Body of pancreas (tissue), 4 donors: Measurements from ENCODE around the gene PPP6R3. TPM values are rescaled to one million over a fixed set of nuclear protein-coding genes. Genes with fewer than 3 reads are reported as not detected.
A peak's percentile ranks its signal among the peaks of the same experiment; 100 is the strongest.
"Not testable (repeated sequence)": the region's sequence is repeated elsewhere in the genome, so short reads cannot be mapped to it uniquely, and the experiment has no call there.

Source experiments
- ATAC-seq: fragments of 150-250 bp; one replicate; pipeline ENCODE4 v1.9.1; 2016
- DNase-seq, 4 donors: peaks; one replicate each; pipeline ENCODE4 v3.0.0-alpha.2; 2019
- H3K27ac ChIP-seq, 4 donors: fragments of 200-600 bp; sonication (generic); 1 replicate in 3 of 4; 2 replicates in 1 of 4; pipeline versions ENCODE4 v1.5.1 to v1.6.1; 2016 to 2019; ENCODE audit warnings: mild to moderate bottlenecking in 1 of 4, mixed read lengths in 1 of 4, moderate library complexity in 1 of 4
- H3K27me3 ChIP-seq, 2 donors: fragments of 200-600 bp; sonication (generic); one replicate each; pipeline ENCODE4 v1.6.0; 2016; ENCODE audit warnings: mild to moderate bottlenecking in 1 of 2
- H3K36me3 ChIP-seq, 2 donors: fragments of 200-600 bp; sonication (generic); replicated peaks in 1 of 2; 2 replicates each; pipeline ENCODE4 v1.5.1; 2016; ENCODE audit warnings: low read depth in 2 of 2; ENCODE audit not compliant: insufficient read depth in 1 of 2
- H3K4me1 ChIP-seq: fragments of 200-600 bp; sonication (generic); one replicate; pipeline ENCODE4 v1.6.0; 2016
- H3K4me3 ChIP-seq, 2 donors: fragments of 200-600 bp; sonication (generic); 1 replicate in 1 of 2; 2 replicates in 1 of 2; pipeline ENCODE4 v1.5.1; 2016 to 2019
- H3K9me3 ChIP-seq, 3 donors: fragments of 200-600 bp; sonication (generic); 1 replicate in 2 of 3; 2 replicates in 1 of 3; pipeline ENCODE4 v1.5.1; 2016
- POLR2A ChIP-seq, 3 donors: fragments of 450-650 bp; IDR thresholded peaks; one replicate each; pipeline ENCODE4 v1.6.1; 2016; ENCODE audit warnings: antibody characterized with exemption in 3 of 3, mild to moderate bottlenecking in 2 of 3
- WGBS, 2 donors: methylation state at CpG; one replicate each; pipeline ENCODE4 v1.1.5; 2017; 5-methylcytosine and 5-hydroxymethylcytosine counted together
- intact Hi-C: fragments of 100-400 bp; cut with DNase I; formaldehyde crosslinking; loops from one replicate; pipeline ENCODE4 v1.15.1; 2023
- total RNA-seq, 2 donors: library from RNA; depleted of rRNA; stranded (reverse); fragments of >200 nt; gene quantifications; one replicate each; pipeline ENCODE4 v1.1.0, GENCODE V29; 2016
- TF ChIP-seq, protein P1 (sequence below), 7 experiments: fragments of 450-650 bp in 4 of 7; fragments of 200-600 bp in 3 of 7; sonication (generic) in 3 of 7; IDR thresholded peaks; one replicate each; pipeline ENCODE4 v1.5.1; 2016 to 2019; ENCODE audit warnings: antibody characterized with exemption in 7 of 7

The PPP6R3 gene
- total RNA-seq, 2 donors from 2014 or later: 92.9 to 94.9 TPM

- Histone ChIP-seq H3K27ac (no peak overlapping the region), H3K9me3 (no peaks in the 10 kb centered on the region), H3K36me3 (no peaks in the 10 kb centered on the region), H3K4me1 (peaks cover 66% of the 10 kb centered on the region), H3K27me3 (no peaks in the 10 kb centered on the region), H3K4me3 (no peak overlapping the region)
- DNase-seq: no peak
- intact Hi-C loops: no loop called here
- no peak for TF ChIP-seq POLR2A (IDR thresholded peaks at IDR 0.05)
- TF ChIP-seq, protein P1, sequence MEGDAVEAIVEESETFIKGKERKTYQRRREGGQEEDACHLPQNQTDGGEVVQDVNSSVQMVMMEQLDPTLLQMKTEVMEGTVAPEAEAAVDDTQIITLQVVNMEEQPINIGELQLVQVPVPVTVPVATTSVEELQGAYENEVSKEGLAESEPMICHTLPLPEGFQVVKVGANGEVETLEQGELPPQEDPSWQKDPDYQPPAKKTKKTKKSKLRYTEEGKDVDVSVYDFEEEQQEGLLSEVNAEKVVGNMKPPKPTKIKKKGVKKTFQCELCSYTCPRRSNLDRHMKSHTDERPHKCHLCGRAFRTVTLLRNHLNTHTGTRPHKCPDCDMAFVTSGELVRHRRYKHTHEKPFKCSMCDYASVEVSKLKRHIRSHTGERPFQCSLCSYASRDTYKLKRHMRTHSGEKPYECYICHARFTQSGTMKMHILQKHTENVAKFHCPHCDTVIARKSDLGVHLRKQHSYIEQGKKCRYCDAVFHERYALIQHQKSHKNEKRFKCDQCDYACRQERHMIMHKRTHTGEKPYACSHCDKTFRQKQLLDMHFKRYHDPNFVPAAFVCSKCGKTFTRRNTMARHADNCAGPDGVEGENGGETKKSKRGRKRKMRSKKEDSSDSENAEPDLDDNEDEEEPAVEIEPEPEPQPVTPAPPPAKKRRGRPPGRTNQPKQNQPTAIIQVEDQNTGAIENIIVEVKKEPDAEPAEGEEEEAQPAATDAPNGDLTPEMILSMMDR (IDR thresholded peaks at IDR 0.05): no peak
- 84 to 90% methylated on average over 4 of the region's 4 CpGs for WGBS, 2 donors
- ATAC-seq: no peak
These were observed 9.8 kb downstream of the PPP6R3 start for GRCh38 chr11:68470304-68470811.

DNA sequence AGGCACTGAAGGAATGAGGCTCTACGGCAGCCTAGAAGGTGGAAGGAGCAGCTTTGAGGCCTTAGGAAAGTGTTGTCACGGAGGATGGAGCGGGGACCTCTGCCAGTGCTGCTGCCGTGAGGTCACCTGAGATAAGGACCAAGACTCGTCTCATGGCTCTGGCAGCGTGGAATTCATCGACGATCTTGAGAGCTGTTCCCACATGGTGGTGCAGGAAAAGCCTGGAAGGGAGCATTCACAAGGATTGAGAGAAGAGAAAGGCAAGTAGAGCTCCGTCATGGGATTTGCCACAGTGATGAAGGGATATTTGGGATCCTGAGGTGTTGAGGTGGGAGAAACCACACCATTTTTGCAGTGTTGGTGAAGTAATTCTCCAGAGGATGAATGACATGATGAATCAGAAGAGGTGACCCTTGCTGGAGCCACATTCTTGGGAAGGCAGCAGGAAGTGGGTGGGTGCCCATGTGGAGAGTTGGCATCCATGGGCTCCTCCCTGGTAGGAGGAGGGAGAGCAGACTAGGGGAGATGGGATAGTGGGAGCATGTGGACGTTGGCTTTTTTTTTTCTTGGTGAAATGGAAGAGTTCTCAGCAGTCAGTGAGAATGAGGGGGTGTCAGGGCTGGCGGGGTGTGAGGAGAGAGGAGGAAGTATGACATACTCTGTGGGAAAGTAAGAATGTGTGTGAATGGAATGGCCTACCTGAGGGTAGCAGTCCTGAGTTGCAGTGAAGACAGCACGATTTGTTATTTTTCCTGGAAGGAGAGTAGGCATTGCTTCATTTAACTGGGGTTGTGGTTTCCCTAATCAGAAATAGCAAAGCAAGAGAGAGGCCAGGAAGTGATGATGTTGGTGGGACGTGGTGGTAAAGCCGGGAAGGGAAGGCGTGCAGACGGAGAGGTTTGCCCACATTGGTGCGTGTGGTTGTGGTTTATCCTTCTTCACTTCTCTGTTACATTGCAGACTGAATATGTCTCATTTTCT, 11.1 kb downstream of the PPP6R3 start:
- no peak overlapping the region for H3K27ac ChIP-seq

GRCh38 chr11:68472778-68473177, 12.2 kb downstream of the PPP6R3 start:
- H3K9me3 ChIP-seq: no peaks in the 10 kb centered on the region
- peaks cover 56% of the 10 kb centered on the region for H3K4me1 ChIP-seq
- ATAC-seq (no peak), DNase-seq (no peak)
- intact Hi-C loops: no loop called here
- no peaks in the 10 kb centered on the region for H3K27me3 ChIP-seq
- WGBS, 2 donors: 83 to 88% methylated on average over 2 of the region's 2 CpGs
- H3K27ac ChIP-seq: no peak overlapping the region
- TF ChIP-seq POLR2A (IDR thresholded peaks at IDR 0.05): no peak
- TF ChIP-seq, protein P1 (IDR thresholded peaks at IDR 0.05): no peak
- no peak overlapping the region for H3K4me3 ChIP-seq
- H3K36me3 ChIP-seq: no peaks in the 10 kb centered on the region

More for the DNA sequence above, 11.1 kb downstream of the PPP6R3 start:
- Histone ChIP-seq H3K27me3 (no peaks in the 10 kb centered on the region), H3K36me3 (no peaks in the 10 kb centered on the region), H3K9me3 (no peaks in the 10 kb centered on the region), H3K4me1 (peaks cover 57% of the 10 kb centered on the region), H3K4me3 (no peak overlapping the region)
- ATAC-seq (no peak), DNase-seq (peak in 1 of 4 donors; percentile 37)
- intact Hi-C loops: no loop called here
- no peak for TF ChIP-seq POLR2A (IDR thresholded peaks at IDR 0.05)
- TF ChIP-seq, protein P1 (IDR thresholded peaks at IDR 0.05): no peak
- 76 to 81% methylated on average over 17 of the region's 17 CpGs for WGBS, 2 donors

DNA sequence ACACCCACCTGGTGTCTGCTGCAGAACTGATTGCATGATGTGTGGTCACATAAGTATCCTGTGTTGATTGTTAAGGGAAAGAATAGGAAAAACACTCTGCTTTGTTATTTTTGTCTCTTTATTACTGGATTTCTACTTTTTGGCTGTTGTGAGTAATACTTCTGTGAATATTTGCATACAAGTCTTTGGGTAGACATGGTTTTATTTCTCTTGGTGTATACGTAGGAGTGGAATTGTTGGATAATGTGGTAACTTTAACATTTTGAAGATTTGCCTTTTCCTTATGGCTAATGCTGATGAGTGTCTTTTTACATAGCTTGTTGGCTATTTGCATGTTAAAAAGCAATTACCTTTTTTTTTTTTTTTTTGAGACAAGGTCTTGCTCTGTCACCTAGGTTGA, 13.1 kb downstream of the PPP6R3 start:
- TF ChIP-seq, protein P1 (IDR thresholded peaks at IDR 0.05): no peak
- TF ChIP-seq POLR2A (IDR thresholded peaks at IDR 0.05): no peak
- Histone ChIP-seq H3K4me3 (no peak overlapping the region), H3K9me3 (no peaks in the 10 kb centered on the region), H3K36me3 (no peaks in the 10 kb centered on the region), H3K4me1 (peaks cover 47% of the 10 kb centered on the region), H3K27me3 (no peaks in the 10 kb centered on the region), H3K27ac (no peak overlapping the region)
- no peak for ATAC-seq
- no peak for DNase-seq
- intact Hi-C loops: no loop called here
- WGBS, 2 donors: 89 to 100% methylated on average over 1 of the region's 1 CpG

DNA sequence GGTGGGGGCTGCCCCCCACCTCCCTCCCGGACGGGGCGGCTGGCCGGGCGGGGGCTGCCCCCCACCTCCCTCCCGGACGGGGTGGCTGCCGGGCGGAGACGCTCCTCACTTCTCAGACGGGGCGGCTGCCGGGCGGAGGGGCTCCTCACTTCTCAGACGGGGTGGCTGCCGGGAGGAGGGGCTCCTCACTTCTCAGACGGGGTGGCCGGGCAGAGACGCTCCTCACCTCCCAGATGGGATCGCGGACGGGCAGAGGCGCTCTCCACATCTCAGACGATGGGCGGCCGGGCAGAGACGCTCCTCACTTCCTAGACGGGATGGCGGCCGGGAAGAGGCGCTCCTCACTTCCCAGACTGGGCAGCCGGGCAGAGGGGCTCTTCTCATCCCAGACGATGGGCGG, 15.1 kb downstream of the PPP6R3 start:
- intact Hi-C loops, DNase-seq, H3K9me3 ChIP-seq, H3K36me3 ChIP-seq, H3K27ac ChIP-seq, H3K27me3 ChIP-seq, ATAC-seq, H3K4me3 ChIP-seq: not testable (repeated sequence)
- WGBS, 2 donors: 100% methylated on average over 10 to 12 of the region's 34 CpGs
- peaks cover 39% of the 10 kb centered on the region for H3K4me1 ChIP-seq
